AG10803 (cell line): ENCODE data around the gene SH3GL3.

ENCODE experiments used
- DNase-seq: peaks from one replicate; pipeline ENCODE4 v3.0.0; 2010; ENCODE audit warnings: low read depth
- H3K4me3 ChIP-seq: 2 replicates; pipeline ENCODE4 v1.5.1; 2011; ENCODE audit warnings: mild to moderate bottlenecking, low read length, control low read depth
- CTCF ChIP-seq: conservative IDR thresholded peaks from 2 replicates; pipeline ENCODE4 v1.5.1; 2011; ENCODE audit warnings: mild to moderate bottlenecking, low read length, control low read depth, inconsistent platforms

The SH3GL3 gene

GRCh38 chr15:83484636-83485035 lies 37.5 kb downstream of the SH3GL3 start:
- no peak for TF ChIP-seq CTCF
- DNase-seq = no peak
- no peak overlapping the region for H3K4me3 ChIP-seq

GRCh38 chr15:83486363-83486762 lies 39.2 kb downstream of the SH3GL3 start:
- DNase-seq = no peak
- H3K4me3 ChIP-seq = no peak overlapping the region
- TF ChIP-seq CTCF = no peak

- TF ChIP-seq CTCF = no peak
- H3K4me3 ChIP-seq = no peak overlapping the region
- no peak for DNase-seq
Measured at GRCh38 chr15:83487519-83487918, 40.4 kb downstream of the SH3GL3 start.

GRCh38 chr15:83489690-83490089 lies 42.5 kb downstream of the SH3GL3 start:
- no peak for TF ChIP-seq CTCF
- no peak for DNase-seq
- no peak overlapping the region for H3K4me3 ChIP-seq

- TF ChIP-seq CTCF = no peak
- no peak for DNase-seq
- no peak overlapping the region for H3K4me3 ChIP-seq
Measured at GRCh38 chr15:83491486-83491885, 44.3 kb downstream of the SH3GL3 start.

GRCh38 chr15:83496766-83497165 lies 49.6 kb downstream of the SH3GL3 start:
- no peak overlapping the region for H3K4me3 ChIP-seq
- no peak for TF ChIP-seq CTCF
- DNase-seq = no peak

- no peak for DNase-seq
- TF ChIP-seq CTCF = no peak
- H3K4me3 ChIP-seq = no peak overlapping the region
Measured at GRCh38 chr15:83498374-83498773, 51.2 kb downstream of the SH3GL3 start.
